ENCODE data around the gene ELOA. TPM values are rescaled to one million over a fixed set of nuclear protein-coding genes. Genes with fewer than 3 reads are reported as not detected.

The ELOA gene
- total and polyA plus RNA-seq, 9 of the 15 experiments (the other 6 are each of a cell fraction or from before 2014, with no cell fraction given): 31.9 to 98.6 (median 61.3) TPM

GRCh38 chr1:23800400-23801337 lies 57.4 kb downstream of the ELOA start, which contains the start of gene GALE (continued):
- TF ChIP-seq CC2D1A (IDR thresholded peaks at IDR 0.05) (no peak), ZNF277 (CRISPR knock-in tag; IDR thresholded peaks at IDR 0.05; ENCODE audit: borderline replicate concordance) (no peak), CAMTA2 (CRISPR knock-in tag; conservative IDR thresholded peaks at IDR 0.05) (no peak), CREB1 (IDR thresholded peaks at IDR 0.05) (peak; percentile 92), CREB1 (CRISPR knock-in tag; IDR thresholded peaks at IDR 0.05) (peak; percentile 91), MCM3 (IDR thresholded peaks at IDR 0.05) (no peak), SP2 (IDR thresholded peaks at IDR 0.05; ENCODE audit: extremely low read depth, low read depth, low read length, poor library complexity, severe bottlenecking) (no peak), MECOM (CRISPR knock-in tag; IDR thresholded peaks at IDR 0.05) (no peak), TBL1XR1 (IDR thresholded peaks at IDR 0.05; ENCODE audit: low read length in 2 of 2) (no peak), NFXL1 (CRISPR knock-in tag; IDR thresholded peaks at IDR 0.05) (no peak), KAT2B (IDR thresholded peaks at IDR 0.05; ENCODE audit: low read depth, low read length) (no peak), TOE1 (IDR thresholded peaks at IDR 0.05; ENCODE audit: borderline replicate concordance) (peak; percentile 94), TOE1 (CRISPR knock-in tag; IDR thresholded peaks at IDR 0.05; ENCODE audit: borderline replicate concordance, low read depth) (no peak), NCOR1 (IDR thresholded peaks at IDR 0.05) (no peak), NR2C1 (IDR thresholded peaks at IDR 0.05) (no peak), NR2C1 (tag; IDR thresholded peaks at IDR 0.05) (no peak), ZNF408 (CRISPR knock-in tag; IDR thresholded peaks at IDR 0.05; ENCODE audit: low read depth) (no peak), MCM5 (IDR thresholded peaks at IDR 0.05; ENCODE audit: low read depth) (no peak), JUNB (CRISPR knock-in tag; conservative IDR thresholded peaks at IDR 0.05) (no peak; the same call in 1 of the 2 replicates), AFF1 (IDR thresholded peaks at IDR 0.05; ENCODE audit: low read depth in 1 of 2, partially characterized antibody in 2 of 2) (no peak), ARHGAP35 (IDR thresholded peaks at IDR 0.05; ENCODE audit: partially characterized antibody) (peak; percentile 21), ZNF175 (CRISPR knock-in tag; IDR thresholded peaks at IDR 0.05; ENCODE audit: low read depth) (no peak), ZNF24 (IDR thresholded peaks at IDR 0.05) (no peak), ELF4 (CRISPR knock-in tag; IDR thresholded peaks at IDR 0.05) (peak; percentile 91)
- TF ChIP-seq, protein P1, sequence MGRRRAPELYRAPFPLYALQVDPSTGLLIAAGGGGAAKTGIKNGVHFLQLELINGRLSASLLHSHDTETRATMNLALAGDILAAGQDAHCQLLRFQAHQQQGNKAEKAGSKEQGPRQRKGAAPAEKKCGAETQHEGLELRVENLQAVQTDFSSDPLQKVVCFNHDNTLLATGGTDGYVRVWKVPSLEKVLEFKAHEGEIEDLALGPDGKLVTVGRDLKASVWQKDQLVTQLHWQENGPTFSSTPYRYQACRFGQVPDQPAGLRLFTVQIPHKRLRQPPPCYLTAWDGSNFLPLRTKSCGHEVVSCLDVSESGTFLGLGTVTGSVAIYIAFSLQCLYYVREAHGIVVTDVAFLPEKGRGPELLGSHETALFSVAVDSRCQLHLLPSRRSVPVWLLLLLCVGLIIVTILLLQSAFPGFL (CRISPR knock-in tag; IDR thresholded peaks at IDR 0.05): no peak

All from K562 (cell line).